Subcutaneous abdominal adipose tissue (tissue), 5 donors: ENCODE results near the gene USP47.

Source experiments
- H3K27ac ChIP-seq: one replicate; pipeline ENCODE4 v1.7.0; 2013; ENCODE audit warnings: low read depth, mild to moderate bottlenecking, inconsistent platforms, low read length, moderate library complexity
- H3K27me3 ChIP-seq, 5 donors: one replicate each; pipeline ENCODE4 v1.7.0; 2013; ENCODE audit warnings: low read length in 5 of 5, inconsistent platforms in 1 of 5; ENCODE audit not compliant: control insufficient read depth in 5 of 5, insufficient read depth in 4 of 5
- H3K36me3 ChIP-seq, 5 donors: one replicate each; pipeline ENCODE4 v1.7.0; 2013; ENCODE audit warnings: low read length in 5 of 5; ENCODE audit not compliant: control insufficient read depth in 5 of 5, insufficient read depth in 5 of 5
- H3K4me1 ChIP-seq, 5 donors: one replicate each; pipeline ENCODE4 v1.7.0; 2013; ENCODE audit warnings: low read length in 5 of 5, mild to moderate bottlenecking in 3 of 5, moderate library complexity in 1 of 5; ENCODE audit not compliant: control insufficient read depth in 5 of 5, insufficient read depth in 5 of 5
- H3K4me3 ChIP-seq, 5 donors: one replicate each; pipeline ENCODE4 v1.7.0; 2013; ENCODE audit warnings: low read length in 5 of 5, low read depth in 1 of 5
- H3K9ac ChIP-seq, 5 donors: one replicate each; pipeline ENCODE4 v1.7.0; 2013; ENCODE audit warnings: low read length in 5 of 5, mild to moderate bottlenecking in 4 of 5, moderate library complexity in 3 of 5
- H3K9me3 ChIP-seq, 5 donors: one replicate each; pipeline ENCODE4 v1.7.0; 2013; ENCODE audit warnings: low read length in 5 of 5; ENCODE audit not compliant: control insufficient read depth in 5 of 5
- donor health status: healthy.
- donor health status: healthy.
- donor health status: healthy.
- donor health status: healthy.
- donor health status: healthy.

Gene USP47

DNA sequence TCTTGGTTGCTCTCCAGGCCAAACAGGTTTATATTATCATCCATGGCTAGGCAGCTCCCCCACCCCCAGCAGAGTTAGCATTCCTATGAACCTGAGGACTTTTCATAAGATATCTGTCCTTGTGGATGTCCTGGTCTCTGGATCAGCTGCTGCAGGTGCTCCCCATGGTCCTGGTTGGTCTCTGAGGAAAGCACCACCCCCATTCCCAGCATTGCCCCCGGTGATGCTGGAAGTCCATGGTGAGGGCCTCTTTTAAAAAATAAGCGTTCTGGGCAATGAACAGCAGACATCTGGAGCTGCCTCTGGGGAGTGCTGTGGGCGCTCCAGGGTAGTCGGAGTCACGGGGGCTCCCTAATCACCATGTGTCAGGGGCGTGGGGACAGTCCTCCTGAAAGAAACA lies 140.1 kb downstream of the USP47 start:
- no peak overlapping the region for H3K4me3 ChIP-seq

GRCh38 chr11:11982461-11982860 lies 140.7 kb downstream of the USP47 start:
- Histone ChIP-seq H3K4me1 (peaks cover 8 to 34% (median 18%) of the 10 kb centered on the region in 5 donors), H3K4me3 (no peak overlapping the region), H3K27ac (no peak overlapping the region), H3K9ac (no peak overlapping the region), H3K9me3 (peaks cover 0 to 5% (median 4%) of the 10 kb centered on the region in 5 donors), H3K27me3 (peaks cover 0 to 13% (median 5%) of the 10 kb centered on the region in 5 donors), H3K36me3 (no peaks in the 10 kb centered on the region)

More for the DNA sequence above, 140.1 kb downstream of the USP47 start:
- Histone ChIP-seq H3K36me3 (no peaks in the 10 kb centered on the region), H3K27ac (no peak overlapping the region), H3K9ac (no peak overlapping the region), H3K4me1 (peaks cover 9 to 40% (median 24%) of the 10 kb centered on the region in 5 donors), H3K9me3 (peaks cover 0 to 5% (median 4%) of the 10 kb centered on the region in 5 donors), H3K27me3 (peaks cover 0 to 13% (median 5%) of the 10 kb centered on the region in 5 donors)

- no peaks in the 10 kb centered on the region for H3K36me3 ChIP-seq
- peaks cover 6 to 28% (median 14%) of the 10 kb centered on the region in 5 donors for H3K4me1 ChIP-seq
- peaks cover 0 to 13% (median 5%) of the 10 kb centered on the region in 5 donors for H3K27me3 ChIP-seq
- H3K9me3 ChIP-seq: peaks cover 0 to 5% (median 4%) of the 10 kb centered on the region in 5 donors
- H3K27ac ChIP-seq: no peak overlapping the region
- no peak overlapping the region for H3K4me3 ChIP-seq
- H3K9ac ChIP-seq: no peak overlapping the region
Observed at GRCh38 chr11:11982975-11983374, 141.2 kb downstream of the USP47 start.

DNA sequence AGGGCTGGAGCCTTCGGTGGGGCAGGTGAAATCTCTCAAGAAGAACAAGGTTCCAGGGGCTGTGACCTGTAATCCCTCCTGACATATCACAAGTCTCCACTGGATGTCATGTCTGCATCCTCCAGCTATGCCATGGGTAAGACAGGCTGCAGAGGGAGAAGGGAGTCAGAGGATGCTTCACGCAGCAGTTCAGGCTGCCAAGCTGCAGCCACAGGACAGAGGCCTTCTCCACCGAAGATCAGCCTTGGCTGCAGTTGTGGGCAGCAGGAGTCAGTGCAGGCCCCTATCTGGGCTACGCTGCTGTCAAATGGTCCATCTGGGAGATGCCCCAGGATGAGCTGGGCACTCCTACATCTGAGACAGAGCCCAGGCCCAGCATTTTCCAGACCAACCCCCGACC lies 141.7 kb downstream of the USP47 start:
- no peaks in the 10 kb centered on the region for H3K36me3 ChIP-seq
- H3K9ac ChIP-seq: no peak overlapping the region
- peaks cover 0 to 13% (median 5%) of the 10 kb centered on the region in 5 donors for H3K27me3 ChIP-seq
- H3K9me3 ChIP-seq: peaks cover 0 to 5% (median 4%) of the 10 kb centered on the region in 5 donors
- H3K4me3 ChIP-seq: no peak overlapping the region
- H3K4me1 ChIP-seq: peaks cover 6 to 24% (median 11%) of the 10 kb centered on the region in 5 donors
- H3K27ac ChIP-seq: no peak overlapping the region

- Histone ChIP-seq H3K4me1 (peaks cover 0 to 13% (median under 1%) of the 10 kb centered on the region in 5 donors), H3K36me3 (no peaks in the 10 kb centered on the region), H3K27me3 (peaks cover 0 to 10% (median 0%) of the 10 kb centered on the region in 5 donors), H3K4me3 (no peak overlapping the region), H3K27ac (no peak overlapping the region), H3K9me3 (peaks cover 0 to 5% (median 4%) of the 10 kb centered on the region in 5 donors), H3K9ac (no peak overlapping the region)
Observed at GRCh38 chr11:11984563-11984962, 142.8 kb downstream of the USP47 start.

DNA sequence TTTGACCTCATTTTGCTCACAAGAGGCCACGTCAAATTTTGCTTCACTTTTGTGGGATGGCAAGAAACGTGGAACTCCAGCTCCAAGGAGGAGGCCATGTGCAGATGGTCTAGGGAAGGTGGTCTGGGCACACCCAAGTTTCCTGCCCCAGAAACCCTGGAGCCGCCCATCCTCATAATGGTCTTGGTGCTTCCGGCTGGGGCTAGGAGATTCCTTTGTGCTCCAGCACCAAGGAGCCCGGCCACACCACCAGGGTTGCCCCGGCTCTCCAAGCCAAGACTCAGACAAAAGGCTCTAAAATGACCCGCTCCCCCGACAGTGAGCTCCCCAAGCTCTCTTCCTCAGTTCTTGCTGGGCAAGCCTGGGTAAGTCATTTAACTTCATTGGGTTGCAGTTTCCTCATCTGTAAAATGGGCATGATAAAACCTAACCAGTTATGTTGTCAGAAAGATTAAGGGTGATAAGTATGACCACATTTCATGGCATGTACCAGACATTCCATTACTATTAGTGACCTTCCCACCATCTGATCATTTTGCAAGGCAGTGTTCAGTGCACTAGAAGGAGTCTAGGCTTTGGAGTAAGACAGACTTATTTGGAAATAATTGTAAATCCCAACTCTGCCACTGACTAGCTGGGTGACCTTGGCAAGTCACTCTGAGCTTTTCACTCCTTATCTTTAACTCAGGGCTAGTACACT lies 143.4 kb downstream of the USP47 start:
- Histone ChIP-seq H3K9ac (no peak overlapping the region), H3K27me3 (peaks cover 0 to 10% (median 0%) of the 10 kb centered on the region in 5 donors), H3K4me3 (no peak overlapping the region), H3K27ac (no peak overlapping the region), H3K4me1 (peaks cover 0 to 10% (median 0%) of the 10 kb centered on the region in 5 donors), H3K36me3 (no peaks in the 10 kb centered on the region), H3K9me3 (peaks cover 0 to 5% (median 4%) of the 10 kb centered on the region in 5 donors)

DNA sequence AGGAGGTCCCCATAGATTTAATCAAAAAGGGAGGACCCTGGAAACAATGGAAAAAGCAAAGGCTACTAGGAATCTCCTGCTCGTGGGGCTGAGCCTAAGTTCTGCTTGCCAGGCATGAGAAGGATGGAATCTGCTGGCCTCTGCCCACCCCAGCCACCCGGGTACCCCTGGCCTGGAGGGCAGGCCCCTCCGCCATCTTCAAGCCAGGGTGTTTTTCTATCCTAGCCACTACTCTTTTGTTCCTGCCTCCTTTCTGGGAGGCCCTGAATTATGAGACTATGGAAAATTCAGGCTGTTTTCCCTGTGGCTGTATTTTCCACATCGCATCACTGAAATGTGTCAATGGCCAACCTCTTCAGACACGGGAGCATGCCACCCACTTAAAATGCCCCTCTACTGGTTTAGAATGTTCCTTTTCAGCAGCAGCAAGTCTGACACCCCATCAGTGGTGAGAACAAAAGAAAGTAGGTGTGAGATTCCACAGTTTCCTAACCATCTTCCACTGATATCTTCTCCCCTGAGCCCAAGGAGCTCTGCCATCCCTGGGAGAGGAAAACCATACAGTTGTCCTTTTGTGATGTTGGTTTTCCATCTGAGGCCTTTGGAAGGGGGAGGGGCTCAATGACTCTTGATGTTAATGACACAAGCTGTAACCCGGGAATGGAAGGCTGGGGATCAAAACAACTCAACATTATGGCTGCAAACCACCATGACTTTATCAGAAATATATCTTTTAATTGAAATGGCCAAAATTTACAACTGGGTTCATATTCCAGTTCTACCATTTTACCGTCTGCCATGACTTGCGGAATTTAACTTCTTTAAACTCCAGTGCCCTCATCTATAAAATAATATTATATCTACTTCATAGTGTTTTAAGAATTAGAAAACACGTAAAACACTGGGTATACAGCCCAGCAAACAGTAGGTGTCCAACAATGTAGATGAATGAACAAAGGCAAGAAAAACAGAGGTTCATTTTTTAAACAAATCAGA lies 144.5 kb downstream of the USP47 start:
- peaks cover 0 to 6% (median 0%) of the 10 kb centered on the region in 5 donors for H3K27me3 ChIP-seq
- no peak overlapping the region for H3K4me3 ChIP-seq
- no peaks in the 10 kb centered on the region for H3K36me3 ChIP-seq
- H3K9me3 ChIP-seq: peaks cover 0 to under 1% (median 0%) of the 10 kb centered on the region in 5 donors
- H3K4me1 ChIP-seq: peaks cover 0 to 12% (median 0%) of the 10 kb centered on the region in 5 donors
- H3K9ac ChIP-seq: no peak overlapping the region
- H3K27ac ChIP-seq: no peak overlapping the region

DNA sequence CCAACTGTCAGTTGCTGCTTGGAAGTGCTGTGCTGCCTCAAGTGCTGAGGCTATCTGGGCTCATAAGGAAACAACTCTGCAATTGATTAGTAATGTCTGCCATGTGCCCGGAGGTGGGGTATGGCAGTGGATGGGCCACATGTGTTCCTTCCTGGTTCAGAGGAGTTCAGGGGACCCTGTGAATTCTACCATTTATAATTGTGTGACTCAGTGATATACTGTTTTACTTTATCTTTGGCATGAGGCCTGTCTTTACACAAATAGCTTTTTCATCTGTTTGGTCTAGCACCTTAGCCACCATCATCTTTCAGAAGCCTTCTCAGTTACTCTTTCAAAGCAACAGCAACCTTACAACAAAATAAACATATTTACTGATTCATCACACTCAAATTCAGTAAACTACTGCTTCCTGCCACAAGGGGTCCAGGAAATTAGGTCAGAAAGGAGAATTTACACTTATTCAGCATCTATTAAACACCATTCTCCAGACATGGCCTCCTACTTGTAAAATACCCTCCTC lies 145.8 kb downstream of the USP47 start:
- peaks cover 0 to 12% (median 0%) of the 10 kb centered on the region in 5 donors for H3K4me1 ChIP-seq
- no peak overlapping the region for H3K27ac ChIP-seq
- H3K4me3 ChIP-seq: no peak overlapping the region
- no peaks in the 10 kb centered on the region for H3K36me3 ChIP-seq
- H3K27me3 ChIP-seq: peaks cover 0 to 4% (median 2%) of the 10 kb centered on the region in 5 donors
- H3K9me3 ChIP-seq: no peaks in the 10 kb centered on the region
- H3K9ac ChIP-seq: no peak overlapping the region

DNA sequence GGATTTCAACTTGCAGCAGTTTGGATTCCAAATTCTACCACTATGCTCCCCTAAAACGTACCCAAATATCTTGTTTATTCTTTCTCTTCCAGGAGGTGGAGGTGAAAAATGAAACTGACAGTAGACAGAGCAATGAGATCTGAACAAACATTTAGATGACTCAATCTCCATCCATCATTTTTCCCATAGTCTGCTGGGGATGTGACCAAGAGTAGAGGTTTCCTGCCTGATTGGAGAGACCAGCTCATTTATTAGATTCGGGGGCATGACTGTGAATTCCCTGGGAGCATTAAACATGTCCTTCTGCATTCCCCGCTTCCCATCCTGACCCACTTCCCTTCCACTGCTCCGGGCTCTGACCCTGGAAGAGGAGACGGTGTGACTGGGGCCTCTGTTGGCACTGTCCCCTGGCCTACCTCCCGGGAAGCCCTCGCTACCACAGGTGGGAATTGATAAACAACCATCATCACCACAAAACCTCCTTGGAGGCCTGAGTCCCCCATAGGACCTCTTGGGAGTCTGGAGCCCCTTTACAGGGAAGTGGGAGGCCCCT lies 146.4 kb downstream of the USP47 start:
- no peaks in the 10 kb centered on the region for H3K36me3 ChIP-seq
- H3K4me1 ChIP-seq: peaks cover 0 to 5% (median 0%) of the 10 kb centered on the region in 5 donors
- no peak overlapping the region for H3K27ac ChIP-seq
- no peak overlapping the region for H3K4me3 ChIP-seq
- peaks cover 0 to 4% (median 2%) of the 10 kb centered on the region in 5 donors for H3K27me3 ChIP-seq
- H3K9ac ChIP-seq: no peak overlapping the region
- H3K9me3 ChIP-seq: no peaks in the 10 kb centered on the region
